ENCODE measurements around the gene CXXC5. TPM values are rescaled to one million over a fixed set of nuclear protein-coding genes. Genes with fewer than 3 reads are reported as not detected.

The CXXC5 gene
- total RNA-seq: 31.1 and 72.9 TPM in 2 replicates

GRCh38 chr5:139648205-139649081 lies at the start of gene CXXC5:
Gene CXXC5, plus strand, starts transcription at chr5:139648349. Its CDS starts 32,175 bp downstream, at chr5:139680524.

Other genes with a start within 250 kb of the CXXC5 start
- 9.5 and 12.7 TPM in 2 replicates for gene SPATA24, start 244.3 kb upstream of the CXXC5 start, total RNA-seq
- 7.3 and 7.8 TPM in 2 replicates for gene DNAJC18, start 208.8 kb upstream of the CXXC5 start, total RNA-seq
- gene ECSCR, start 185.6 kb upstream of the CXXC5 start, total RNA-seq: 372 and 475 TPM in 2 replicates
- not detected in 2 replicates for gene SMIM33, start 177.3 kb upstream of the CXXC5 start, total RNA-seq
- gene STING1, start 165.6 kb upstream of the CXXC5 start, total RNA-seq: 33.7 and 42.6 TPM in 2 replicates
- 54.3 and 55.1 TPM in 2 replicates for gene UBE2D2, start 87.0 kb upstream of the CXXC5 start, total RNA-seq
- gene PSD2, start 147.5 kb downstream of the CXXC5 start, total RNA-seq: under 0.01 and 0.09 TPM in 2 replicates